GM23338 (cell line): ENCODE measurements around the gene FAM20C. TPM values are rescaled to one million over a fixed set of nuclear protein-coding genes. Genes with fewer than 3 reads are reported as not detected.
"Not testable (repeated sequence)": the region's sequence is repeated elsewhere in the genome, so short reads cannot be mapped to it uniquely, and the experiment has no call there.

Source experiments
- ATAC-seq: fragments of 200-7000 bp; cut with Tn5 transposase; 3 replicates; pipeline ENCODE4 v1.9.1; 2020
- DNase-seq: peaks from one replicate; pipeline ENCODE4 v3.0.0-alpha.2; 2015; ENCODE audit warnings: low spot score
- H2AFZ ChIP-seq: fragments of 200-600 bp; sonication (generic); 2 replicates; pipeline ENCODE4 v1.8.0; 2016; ENCODE audit warnings: antibody characterized with exemption, mild to moderate bottlenecking, moderate library complexity
- H3F3A ChIP-seq: fragments of 200-600 bp; sonication (generic); replicated peaks from 2 replicates; pipeline ENCODE4 v1.8.0; 2017; ENCODE audit warnings: antibody characterized with exemption, mixed run types, low read depth
- H3K27ac ChIP-seq: fragments of 200-600 bp; sonication (generic); 2 replicates; pipeline ENCODE4 v1.6.1; 2016; ENCODE audit warnings: low read depth
- H3K27me3 ChIP-seq: fragments of 200-600 bp; sonication (generic); 2 replicates; pipeline ENCODE4 v1.8.0; 2016; ENCODE audit warnings: mild to moderate bottlenecking, mixed run types, moderate library complexity; ENCODE audit not compliant: insufficient read depth
- H3K36me3 ChIP-seq: fragments of 200-600 bp; sonication (generic); 2 replicates; pipeline ENCODE4 v1.8.0; 2016; ENCODE audit warnings: mild to moderate bottlenecking; ENCODE audit not compliant: insufficient read depth
- H3K4me1 ChIP-seq: fragments of 200-600 bp; sonication (generic); 2 replicates; pipeline ENCODE4 v1.8.0; 2016; ENCODE audit warnings: mild to moderate bottlenecking, moderate library complexity; ENCODE audit not compliant: insufficient read depth
- H3K4me2 ChIP-seq: fragments of 200-600 bp; sonication (generic); 2 replicates; pipeline ENCODE4 v1.7.1; 2017; ENCODE audit warnings: mixed run types
- H3K4me3 ChIP-seq: fragments of 200-600 bp; sonication (generic); 2 replicates; pipeline ENCODE4 v1.6.1; 2016; ENCODE audit warnings: mixed run types
- H3K79me2 ChIP-seq: fragments of 200-600 bp; sonication (generic); replicated peaks from 2 replicates; pipeline ENCODE4 v1.8.0; 2017; ENCODE audit warnings: mild to moderate bottlenecking; ENCODE audit not compliant: insufficient read depth
- H3K9me2 ChIP-seq: fragments of 200-600 bp; sonication (generic); 2 replicates; pipeline ENCODE4 v1.8.0; 2017; ENCODE audit not compliant: insufficient read depth
- H4K20me1 ChIP-seq: fragments of 200-600 bp; sonication (generic); replicated peaks from 2 replicates; pipeline ENCODE4 v1.8.0; 2017; ENCODE audit warnings: mild to moderate bottlenecking; ENCODE audit not compliant: insufficient read depth
- H3K27ac Mint-ChIP-seq: 2 replicates; pipeline ENCODE4 v1.8.0; 2020; ENCODE audit warnings: inconsistent platforms, mild to moderate bottlenecking, moderate library complexity, mixed read lengths
- H3K27me3 Mint-ChIP-seq: 3 replicates; pipeline ENCODE4 v1.8.0; 2022; ENCODE audit warnings: low read depth, mild to moderate bottlenecking, moderate library complexity, mixed read lengths, inconsistent platforms; ENCODE audit not compliant: insufficient read depth, poor library complexity
- H3K36me3 Mint-ChIP-seq: 3 replicates; pipeline ENCODE4 v1.8.0; 2021; ENCODE audit warnings: low read depth, mild to moderate bottlenecking, inconsistent platforms, moderate library complexity, mixed read lengths
- H3K4me1 Mint-ChIP-seq: 3 replicates; pipeline ENCODE4 v1.8.0; 2020; ENCODE audit warnings: mild to moderate bottlenecking, inconsistent platforms, mixed read lengths
- H3K4me3 Mint-ChIP-seq: 3 replicates; pipeline ENCODE4 v1.8.0; 2021; ENCODE audit warnings: moderate library complexity, mild to moderate bottlenecking, inconsistent platforms, mixed read lengths
- H3K9me3 Mint-ChIP-seq: 3 replicates; pipeline ENCODE4 v1.8.0; 2020; ENCODE audit warnings: moderate library complexity, mild to moderate bottlenecking, inconsistent platforms, mixed read lengths
- CTCF ChIP-seq, 2 experiments: fragments of 200-600 bp in 1 of 2; sonication (generic) in 1 of 2; conservative IDR thresholded peaks; 2 replicates each; pipeline versions ENCODE4 v1.5.1 to v1.6.1; 2016 to 2017; ENCODE audit warnings: antibody characterized with exemption in 2 of 2, low read depth in 2 of 2, mild to moderate bottlenecking in 2 of 2, moderate library complexity in 1 of 2
- EZH2 ChIP-seq: fragments of 200-600 bp; sonication (generic); IDR thresholded peaks from one replicate; pipeline ENCODE4 v1.8.0; 2017; ENCODE audit warnings: antibody characterized with exemption, mild to moderate bottlenecking, low read depth; ENCODE audit not compliant: unreplicated experiment
- NANOG ChIP-seq: IDR thresholded peaks from 2 replicates; pipeline ENCODE4 v1.6.1; 2016; ENCODE audit warnings: antibody characterized with exemption, borderline replicate concordance
- STAT1 ChIP-seq: IDR thresholded peaks from one replicate; pipeline ENCODE4 v1.6.1; 2016; ENCODE audit warnings: antibody characterized with exemption; ENCODE audit not compliant: unreplicated experiment
- ZNF331 ChIP-seq: fragments of 250-450 bp; sonication (Bioruptor Pico); IDR thresholded peaks from 2 replicates; pipeline ENCODE4 v1.5.0; 2020; ENCODE audit warnings: low read depth, mild to moderate bottlenecking, moderate library complexity
- polyA plus RNA-seq: library from polyadenylated mRNA; unstranded; fragments of >200 nt; fragmentation: Nextera tagmentation; extraction: Ambion mirVana; gene quantifications from 2 replicates; pipeline ENCODE4 v1.2.1, GENCODE V29; 2016
- total RNA-seq: library from RNA; depleted of rRNA; stranded (reverse); fragments of >200 nt; shearing (Covaris generic); gene quantifications from 2 replicates; pipeline ENCODE4 v1.2.3, GENCODE V29; 2014

The FAM20C gene
- total and polyA plus RNA-seq, 2 experiments from 2014 or later = 7.6 to 24.8 TPM

GRCh38 chr7:261341-262250 is 69.2 kb downstream of the FAM20C start:
- TF ChIP-seq EZH2 (no peak), NANOG (no peak)
- no peaks in the 10 kb centered on the region for H3K79me2 ChIP-seq
- Mint-ChIP-seq H3K27me3 (peaks cover 48% of the 10 kb centered on the region), H3K9me3 (peaks cover 88% of the 10 kb centered on the region), H3K4me3 (no peak overlapping the region; the same call in 2 of the 3 replicates), H3K36me3 (peaks cover 78% of the 10 kb centered on the region), H3K4me1 (no peaks in the 10 kb centered on the region; the same call in 2 of the 3 replicates), H3K27ac (no peak overlapping the region)
- H4K20me1 ChIP-seq = no peaks in the 10 kb centered on the region
- no peak overlapping the region for H2AFZ ChIP-seq
- H3K4me2 ChIP-seq = no peak overlapping the region
- DNase-seq (no peak), ATAC-seq (no peak)
- H3K4me3 ChIP-seq = no peak overlapping the region
- H3K4me1 ChIP-seq = no peaks in the 10 kb centered on the region
- H3K27ac ChIP-seq = no peak overlapping the region
- no peaks in the 10 kb centered on the region for H3K27me3 ChIP-seq
- H3K36me3 ChIP-seq = peaks cover 10% of the 10 kb centered on the region; the same call in 1 of the 2 replicates
- peaks cover 7% of the 10 kb centered on the region; the same call in 1 of the 2 replicates for H3F3A ChIP-seq
- H3K9me2 ChIP-seq = no peaks in the 10 kb centered on the region

GRCh38 chr7:262251-262572 is 69.8 kb downstream of the FAM20C start:
- H3K36me3 Mint-ChIP-seq = peaks cover 73% of the 10 kb centered on the region
- H3K4me3 Mint-ChIP-seq = peak overlapping the region; percentile 36; the same call in 1 of the 3 replicates
- peaks cover 46% of the 10 kb centered on the region for H3K27me3 Mint-ChIP-seq

GRCh38 chr7:262631-263311 is 70.4 kb downstream of the FAM20C start:
- H3K4me2 ChIP-seq, H3K27me3 ChIP-seq, ATAC-seq, H3K4me3 ChIP-seq, H3K27ac ChIP-seq, H3K79me2 ChIP-seq, H3K4me1 Mint-ChIP-seq, DNase-seq, H3F3A ChIP-seq, H2AFZ ChIP-seq, H4K20me1 ChIP-seq, H3K36me3 ChIP-seq, H3K9me2 ChIP-seq, H3K27ac Mint-ChIP-seq, H3K4me1 ChIP-seq: not testable (repeated sequence)
- Mint-ChIP-seq H3K4me3 (peak overlapping the region; percentile 36; the same call in 1 of the 3 replicates), H3K36me3 (peaks cover 73% of the 10 kb centered on the region), H3K9me3 (peaks cover 85% of the 10 kb centered on the region), H3K27me3 (peaks cover 48% of the 10 kb centered on the region)
- peak in 1 of 2 experiments; percentile 32; a peak in 2 of 4 replicates for TF ChIP-seq CTCF (conservative IDR thresholded peaks at IDR 0.05; ENCODE audit: low read depth in 2 of 2)

More at GRCh38 chr7:262251-262572, 69.8 kb downstream of the FAM20C start:
- Histone ChIP-seq H3K4me1 (no peaks in the 10 kb centered on the region), H2AFZ (no peak overlapping the region), H3K4me3 (no peak overlapping the region), H3F3A (peaks cover 7% of the 10 kb centered on the region; the same call in 1 of the 2 replicates), H3K27ac (no peak overlapping the region), H3K79me2 (no peaks in the 10 kb centered on the region), H3K36me3 (peaks cover 10% of the 10 kb centered on the region; the same call in 1 of the 2 replicates), H3K27me3 (no peaks in the 10 kb centered on the region), H3K9me2 (no peaks in the 10 kb centered on the region), H4K20me1 (no peaks in the 10 kb centered on the region), H3K4me2 (no peak overlapping the region)
- no peak for ATAC-seq
- Mint-ChIP-seq H3K4me1 (no peaks in the 10 kb centered on the region; the same call in 2 of the 3 replicates), H3K27ac (no peak overlapping the region), H3K9me3 (peaks cover 85% of the 10 kb centered on the region)
- DNase-seq = no peak
- TF ChIP-seq STAT1 (no peak), ZNF331 (CRISPR knock-in tag) (no peak)
